Measurements from ENCODE around the gene GARIN3.
"Not testable (repeated sequence)": the region's sequence is repeated elsewhere in the genome, so short reads cannot be mapped to it uniquely, and the experiment has no call there.

The GARIN3 gene

DNA sequence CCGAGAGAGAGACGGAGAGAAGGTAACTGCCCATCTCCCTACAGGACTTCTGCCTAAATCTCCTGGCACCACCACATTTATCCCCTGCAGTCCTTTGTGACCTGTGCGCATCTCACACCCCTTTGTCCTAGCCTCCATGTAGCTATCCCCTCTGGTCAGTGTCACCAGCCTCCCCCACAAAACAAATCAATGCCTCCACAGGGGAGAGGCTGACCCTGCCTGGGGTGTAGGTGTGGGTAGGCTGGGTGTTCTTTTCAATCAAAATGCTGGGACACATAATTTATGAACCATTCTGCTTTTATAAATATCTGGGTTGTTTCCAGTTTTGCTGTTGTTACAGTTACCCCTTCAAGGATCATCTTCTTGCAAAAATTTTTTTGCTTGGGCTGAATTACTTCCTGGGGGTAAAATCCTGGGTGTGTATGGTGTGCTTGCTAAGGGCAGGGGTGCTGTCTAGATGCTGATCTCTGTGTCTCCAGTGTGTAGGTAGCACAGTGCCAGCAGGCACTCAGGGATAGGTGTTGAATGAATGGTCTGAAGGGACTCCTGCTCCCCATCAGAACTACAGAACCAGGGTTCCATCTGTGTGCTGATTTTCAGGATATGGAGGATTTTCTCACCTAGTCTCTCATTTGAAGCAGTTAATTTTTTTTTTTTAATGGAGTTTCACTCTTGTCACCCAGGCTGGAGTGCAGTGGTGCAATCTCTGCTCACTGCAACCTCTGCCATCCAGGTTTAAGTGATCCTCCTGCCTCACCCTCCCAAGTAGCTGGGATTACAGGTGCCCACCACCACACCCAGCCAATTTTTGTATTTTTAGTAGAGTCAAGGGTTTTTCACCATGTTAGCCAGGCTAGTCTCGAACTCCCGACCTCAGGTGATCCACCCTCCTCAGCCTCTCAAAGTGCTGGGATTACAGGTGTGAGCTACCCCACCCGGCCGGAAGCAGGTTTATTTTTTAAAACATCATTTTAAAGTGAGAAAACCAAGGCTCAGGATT, at the start of gene GARIN3:
Gene GARIN3 (minus strand): TSS at position 51 of the 1,000 bp plus-strand sequence. CDS start 96 bp downstream, outside the sequence.
- DNase-seq (ENCODE audit: low read depth in 2 of 2) = no peak

DNA sequence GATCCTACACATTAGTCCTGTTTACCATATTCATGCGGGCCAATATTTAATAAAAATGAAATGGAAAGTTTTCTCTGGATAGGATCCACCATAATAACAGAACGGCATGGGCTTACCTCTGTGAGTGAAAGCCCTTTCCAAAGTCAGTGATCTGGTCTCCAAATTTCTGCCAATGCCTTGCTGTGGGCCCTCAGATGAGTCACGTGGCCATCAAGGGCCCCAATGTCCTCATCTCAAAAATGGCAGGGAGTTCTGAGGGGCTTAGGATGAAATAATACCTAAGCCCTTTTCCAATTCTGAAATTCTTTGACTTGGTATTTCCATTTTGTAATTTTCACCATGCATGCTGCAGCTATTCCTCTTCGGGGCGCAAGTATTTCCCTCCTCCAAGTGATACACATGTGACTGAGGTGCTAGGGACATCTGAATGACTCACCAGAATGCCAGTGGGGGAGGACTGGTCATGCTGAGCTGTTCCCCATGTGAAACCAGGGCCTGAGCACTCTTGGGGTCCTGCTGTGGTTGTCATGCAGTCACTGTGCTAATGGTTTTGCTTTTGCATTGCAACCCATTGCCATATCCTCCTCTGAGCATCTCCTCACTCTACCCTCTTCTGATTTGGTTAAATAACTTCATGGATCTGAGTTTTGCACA, 49.6 kb upstream of the GARIN3 start:
- no peak for DNase-seq (ENCODE audit: low read depth in 2 of 2)

DNA sequence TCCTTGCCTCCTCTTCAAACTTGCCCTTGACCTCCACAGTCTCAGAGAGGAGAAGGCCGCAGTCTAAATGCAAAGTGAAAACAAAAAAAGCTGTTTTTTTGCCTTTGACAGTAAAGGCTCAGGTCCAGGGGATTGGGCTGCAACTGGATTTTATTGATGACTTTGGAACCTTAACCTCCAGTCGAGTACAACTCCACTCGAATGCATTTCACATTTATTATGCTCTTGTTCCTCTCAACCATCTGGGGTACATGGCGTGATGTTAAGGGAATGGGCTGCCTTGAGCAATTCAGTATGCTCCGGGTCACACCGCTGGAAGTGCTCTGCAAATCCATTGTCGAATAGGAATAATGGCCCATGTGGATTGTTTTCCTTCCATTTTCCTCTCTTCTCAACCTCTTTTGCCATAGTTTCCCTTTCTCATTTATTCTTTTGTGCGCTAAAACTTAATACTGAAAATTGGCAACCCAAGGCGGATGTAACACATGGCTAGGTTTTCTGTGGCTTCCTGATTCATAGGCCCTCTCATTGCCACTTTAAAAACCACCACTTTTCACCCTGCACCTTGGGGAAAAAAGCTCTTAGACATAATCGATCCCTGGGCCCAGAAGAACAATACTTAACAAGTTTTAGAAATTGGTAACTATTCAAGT, 48.9 kb upstream of the GARIN3 start:
- DNase-seq (ENCODE audit: low read depth in 2 of 2) = no peak

DNA sequence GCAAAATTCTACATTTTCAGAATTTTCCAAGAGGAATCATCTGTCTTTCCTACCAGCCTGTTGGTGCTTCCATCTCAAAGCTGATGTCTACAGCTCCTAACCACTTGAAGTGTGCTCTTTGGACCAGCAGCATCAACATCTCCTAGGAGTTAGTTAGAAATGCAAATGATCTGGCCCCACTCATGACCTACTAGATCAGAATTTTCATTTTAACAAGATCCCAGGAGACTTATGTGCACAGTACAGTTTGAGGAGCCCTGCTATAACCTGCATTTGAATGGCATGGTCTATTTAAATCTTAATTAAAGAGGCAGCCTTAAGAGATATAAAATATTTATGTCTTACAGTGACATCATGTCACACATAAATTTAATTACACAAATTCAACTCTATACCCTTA, 48.4 kb upstream of the GARIN3 start:
- DNase-seq (ENCODE audit: low read depth in 2 of 2) = no peak

DNA sequence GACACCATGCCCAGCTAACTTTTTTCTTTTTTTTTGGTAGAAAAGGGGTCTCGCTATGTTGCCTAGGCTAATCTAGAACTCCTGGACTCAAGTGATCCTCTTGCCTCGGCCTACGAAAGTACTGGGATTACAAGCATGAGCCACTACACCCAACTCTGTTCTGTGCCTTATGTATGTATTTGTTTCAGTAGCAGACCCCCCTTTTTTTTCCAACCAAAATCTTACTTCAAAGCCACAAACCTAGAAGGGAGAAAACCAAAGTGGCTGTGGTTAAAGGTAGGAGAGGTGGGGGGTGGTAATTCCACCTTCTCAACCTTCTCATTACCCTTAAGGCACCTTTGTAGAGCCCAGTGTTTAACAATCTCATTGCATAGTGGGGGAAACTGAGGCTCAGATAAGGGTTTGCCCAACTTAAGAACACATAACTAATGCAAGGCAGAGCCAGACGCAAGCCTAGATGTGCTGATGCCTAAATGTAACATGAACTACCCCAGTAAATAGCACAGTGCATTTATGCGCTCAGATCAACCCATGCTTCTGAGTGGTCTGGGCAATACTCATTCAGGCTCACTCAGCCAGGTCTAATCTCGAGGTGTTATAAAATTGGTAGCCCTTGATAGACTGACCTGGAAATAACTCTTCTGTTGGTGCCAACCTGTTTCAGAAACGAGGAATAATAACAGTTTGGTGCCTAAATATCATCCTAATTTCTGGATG, 47.6 kb upstream of the GARIN3 start:
- no peak for DNase-seq (ENCODE audit: low read depth in 2 of 2)

DNA sequence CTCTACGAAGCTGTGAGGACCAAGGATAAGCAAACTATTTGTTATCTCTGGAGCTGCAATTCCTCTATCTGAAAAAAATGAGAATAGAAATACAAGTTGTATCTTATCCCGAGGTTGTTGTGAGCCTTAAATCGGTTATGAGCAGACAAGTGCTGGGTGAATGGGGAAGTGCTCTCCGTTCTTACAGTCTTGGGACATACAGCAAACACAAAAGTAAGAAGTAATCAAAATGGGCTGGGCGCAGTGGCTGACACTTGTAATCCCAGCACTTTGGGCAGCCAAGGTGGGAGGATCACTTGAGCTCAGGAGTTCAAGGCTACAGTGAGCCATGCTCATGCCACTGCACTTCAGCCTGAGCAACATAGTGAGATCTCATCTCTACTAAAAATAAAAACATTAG, 46.2 kb upstream of the GARIN3 start:
- no peak for DNase-seq (ENCODE audit: low read depth in 2 of 2)

DNA sequence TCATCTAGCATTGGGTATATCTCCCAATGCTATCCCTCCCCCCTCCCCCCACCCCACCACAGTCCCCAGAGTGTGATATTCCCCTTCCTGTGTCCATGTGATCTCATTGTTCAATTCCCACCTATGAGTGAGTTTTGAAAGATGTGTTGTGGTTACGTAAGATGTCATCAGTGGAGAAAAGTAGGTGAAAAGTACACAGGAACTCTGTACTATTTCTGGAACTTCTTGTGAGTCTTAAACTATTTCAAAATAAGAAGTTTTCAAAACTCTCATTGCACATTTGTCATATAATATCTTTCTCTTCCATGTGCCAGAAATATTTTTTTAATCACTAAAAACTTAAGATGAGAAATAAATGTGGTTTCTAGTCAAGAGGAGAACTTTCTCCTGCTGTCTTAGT, 44.6 kb upstream of the GARIN3 start:
- not testable (repeated sequence) for DNase-seq (ENCODE audit: low read depth in 2 of 2)

DNA sequence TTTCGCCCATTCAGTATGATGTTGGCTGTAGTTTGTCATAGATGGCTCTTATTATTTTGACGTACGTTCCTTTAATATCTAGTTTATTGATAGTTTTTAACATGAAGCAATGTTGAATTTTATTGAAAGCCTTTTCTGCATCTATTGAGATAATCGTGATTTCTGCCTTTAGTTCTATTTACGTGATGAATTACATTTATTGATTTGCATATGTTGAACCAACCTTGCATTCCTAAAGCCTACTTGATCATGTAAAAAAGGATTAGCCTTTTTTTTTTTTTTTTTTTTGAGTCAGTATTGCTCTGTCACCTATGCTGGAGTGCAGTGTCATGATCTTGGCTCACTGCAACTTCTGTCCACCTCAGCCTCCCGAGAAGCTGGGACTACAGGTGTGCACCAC, 39.6 kb upstream of the GARIN3 start:
- no peak for DNase-seq (ENCODE audit: low read depth in 2 of 2)

DNA sequence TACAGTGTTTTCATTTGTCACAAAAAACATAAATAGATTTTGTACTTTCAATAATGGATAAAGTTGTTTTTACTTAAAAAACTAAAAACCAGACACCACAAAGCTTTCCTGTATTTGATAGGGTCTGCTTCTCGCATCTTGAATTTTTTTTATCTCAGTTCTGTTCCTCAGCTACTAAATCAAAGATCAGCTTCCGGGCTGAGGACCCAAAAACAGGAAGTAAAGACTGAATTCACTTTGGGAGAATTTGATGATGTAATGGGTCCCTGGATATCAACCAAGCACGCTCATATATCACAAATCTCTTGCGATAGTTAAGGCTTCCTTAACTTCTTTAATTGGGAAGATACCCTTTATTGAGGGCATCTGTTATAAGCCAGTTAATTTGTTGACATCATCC, 38.7 kb upstream of the GARIN3 start:
- DNase-seq (ENCODE audit: low read depth in 2 of 2) = no peak

DNA sequence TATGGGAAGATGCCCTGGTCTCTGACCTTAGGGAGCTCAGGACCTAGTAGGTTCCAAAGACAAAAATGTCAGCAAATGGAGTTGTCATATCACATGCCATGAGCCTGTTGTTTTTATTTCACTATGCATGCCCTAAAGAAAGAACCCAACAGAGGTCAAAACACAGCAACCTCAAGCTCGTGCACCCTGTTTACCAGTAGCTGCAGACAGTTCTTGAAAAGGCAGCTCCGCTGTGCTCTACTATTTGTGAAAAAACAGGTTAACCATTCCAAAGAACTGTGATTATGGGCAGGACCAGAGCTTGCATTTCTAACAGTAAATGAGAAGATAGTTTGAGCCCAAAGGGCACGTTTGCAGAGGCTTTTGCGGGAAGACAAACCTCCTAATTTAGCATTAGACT, 37.4 kb upstream of the GARIN3 start:
- DNase-seq (ENCODE audit: low read depth in 2 of 2) = no peak

DNA sequence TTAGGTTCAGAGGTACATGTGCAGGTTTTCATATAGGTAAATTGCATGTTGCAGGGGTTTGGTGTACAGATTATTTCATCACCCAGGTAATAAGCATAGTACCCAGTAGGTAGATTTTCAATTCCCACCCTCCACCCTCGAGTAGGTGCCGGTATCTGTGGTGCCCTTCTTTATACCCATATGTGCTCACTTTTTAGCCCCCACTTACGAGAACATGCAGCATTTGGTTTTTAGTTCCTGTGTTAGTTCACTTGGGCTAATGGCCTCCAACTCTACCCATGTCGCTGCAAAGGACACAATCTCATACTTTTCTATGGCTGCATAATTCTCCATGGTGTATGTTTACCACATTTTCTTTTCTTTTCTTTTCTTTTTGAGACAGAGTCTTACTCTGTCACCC, 35.8 kb upstream of the GARIN3 start:
- DNase-seq (ENCODE audit: low read depth in 2 of 2) = no peak

DNA sequence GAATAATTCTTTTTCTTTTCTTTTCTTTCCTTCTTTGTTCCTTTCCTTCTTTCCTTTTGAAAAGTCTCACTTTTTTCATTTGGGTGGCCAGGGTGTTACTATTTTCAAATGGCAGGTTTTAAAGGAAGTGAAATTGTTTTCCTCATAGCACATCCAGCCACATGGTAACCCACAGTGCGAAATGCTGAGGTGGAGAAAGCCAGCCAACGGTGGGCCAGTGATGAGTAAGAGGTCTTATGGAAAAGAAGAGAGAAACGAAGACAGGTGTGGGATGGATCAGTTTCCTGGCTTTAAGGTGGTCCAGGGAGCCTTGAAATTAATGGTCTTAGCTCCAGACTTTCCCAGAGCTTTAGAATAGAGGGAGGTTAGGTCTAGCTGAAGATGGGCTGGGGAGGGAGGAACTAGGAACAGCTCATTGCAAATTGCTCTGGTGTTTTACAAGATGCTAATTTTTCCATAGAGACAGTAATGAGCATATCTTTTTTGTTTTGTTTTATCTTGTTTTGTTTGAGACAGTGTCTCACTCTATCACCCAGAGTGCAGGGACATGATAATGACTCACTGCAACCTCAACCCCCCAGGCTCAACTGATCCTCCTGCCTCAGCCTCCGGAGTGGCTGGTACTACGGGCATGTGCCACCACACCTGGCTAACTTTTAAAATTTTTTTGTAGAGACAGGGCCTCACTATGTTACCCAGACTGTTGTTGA, 32.4 kb upstream of the GARIN3 start:
- no peak for DNase-seq (ENCODE audit: low read depth in 2 of 2)

DNA sequence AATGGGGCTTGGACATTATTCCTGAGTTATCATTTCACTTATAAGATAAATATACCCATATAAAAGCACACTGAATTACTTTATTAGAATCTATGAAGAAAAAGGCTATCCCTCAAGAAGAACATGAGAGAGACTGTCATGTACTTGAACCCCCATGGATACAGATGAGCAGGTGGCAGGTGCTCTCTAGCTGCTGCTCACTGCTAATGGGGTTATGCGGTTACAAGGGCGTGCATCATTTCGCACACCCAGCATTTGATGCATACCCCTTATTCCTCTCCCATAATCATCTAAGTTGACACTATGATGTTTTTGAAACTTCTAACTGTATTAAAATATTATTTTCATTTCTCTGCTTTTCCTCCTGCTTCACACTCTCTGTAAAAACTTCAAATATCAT, 31.0 kb upstream of the GARIN3 start:
- no peak for DNase-seq (ENCODE audit: low read depth in 2 of 2)

DNA sequence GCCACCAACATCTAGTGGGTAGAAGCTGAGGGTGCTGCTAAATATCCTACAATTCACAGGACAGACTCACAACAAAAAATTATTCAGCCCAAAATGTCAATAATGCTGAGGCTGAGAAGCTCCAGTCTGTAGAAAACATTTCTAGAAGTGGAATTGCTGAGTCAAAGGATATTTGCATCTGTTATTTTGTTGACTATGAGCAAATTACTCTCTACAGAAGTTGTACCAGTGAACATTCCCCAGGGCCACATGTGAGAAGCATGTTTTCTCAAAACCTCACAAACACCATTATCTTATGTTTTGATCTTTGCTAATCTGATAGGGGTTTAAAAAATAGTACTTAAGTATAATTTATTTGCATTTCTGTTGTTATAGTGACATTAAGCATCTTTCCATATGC, 30.0 kb upstream of the GARIN3 start:
- no peak for DNase-seq (ENCODE audit: low read depth in 2 of 2)

DNA sequence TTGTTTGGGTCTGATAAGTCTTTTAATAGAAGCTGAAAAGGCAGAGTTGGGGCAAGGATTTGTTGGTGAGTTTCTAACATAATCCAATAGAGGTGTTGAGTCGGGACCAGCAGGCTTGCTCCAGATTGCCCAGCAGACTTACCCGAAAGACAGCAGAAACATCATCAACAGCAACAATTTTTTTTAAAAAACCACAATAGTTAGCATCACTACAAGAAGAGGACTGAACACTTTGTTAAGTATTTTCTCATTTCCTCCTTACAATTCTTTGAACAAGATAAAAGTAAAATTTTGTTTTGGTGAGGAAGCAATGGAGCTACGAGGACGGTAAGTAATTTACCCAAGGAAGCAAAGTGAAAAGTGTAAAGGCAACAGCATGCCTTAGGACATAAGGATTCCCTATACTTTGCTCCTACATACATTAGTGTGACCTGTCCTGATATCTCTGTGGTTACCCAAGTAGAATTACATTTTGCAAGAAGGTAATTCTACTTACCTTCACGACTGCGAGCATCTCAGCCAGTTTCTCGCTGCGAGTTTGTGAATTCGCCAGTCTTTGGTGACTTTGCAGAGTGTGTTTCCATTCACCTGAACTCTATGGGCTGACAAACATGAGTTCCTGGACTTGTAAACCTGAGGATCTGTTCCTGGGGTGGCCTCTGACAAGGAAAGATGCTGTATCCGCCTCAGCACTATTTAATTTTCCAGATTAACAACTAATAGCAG, 27.8 kb upstream of the GARIN3 start:
- no peak for DNase-seq (ENCODE audit: low read depth in 2 of 2)

DNA sequence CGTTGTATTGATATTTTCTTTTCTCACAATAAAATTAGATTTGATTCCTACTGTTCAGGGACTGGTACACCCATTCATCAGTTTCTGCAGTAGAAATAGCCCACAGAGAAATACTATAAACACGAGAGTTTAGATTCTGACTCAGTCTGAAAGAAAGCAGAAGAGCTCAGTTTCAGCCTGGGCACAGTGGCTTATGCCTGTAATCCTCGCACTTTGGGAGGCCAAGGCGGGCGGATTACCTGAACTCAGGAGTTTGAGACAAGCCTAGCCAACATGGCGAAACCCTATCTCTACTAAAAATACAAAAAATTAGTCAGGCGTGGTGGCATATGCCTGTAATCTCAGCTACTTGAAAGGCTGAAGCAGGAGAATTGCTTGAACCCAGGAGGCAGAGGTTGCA, 23.2 kb upstream of the GARIN3 start:
- no peak for DNase-seq (ENCODE audit: low read depth in 2 of 2)

DNA sequence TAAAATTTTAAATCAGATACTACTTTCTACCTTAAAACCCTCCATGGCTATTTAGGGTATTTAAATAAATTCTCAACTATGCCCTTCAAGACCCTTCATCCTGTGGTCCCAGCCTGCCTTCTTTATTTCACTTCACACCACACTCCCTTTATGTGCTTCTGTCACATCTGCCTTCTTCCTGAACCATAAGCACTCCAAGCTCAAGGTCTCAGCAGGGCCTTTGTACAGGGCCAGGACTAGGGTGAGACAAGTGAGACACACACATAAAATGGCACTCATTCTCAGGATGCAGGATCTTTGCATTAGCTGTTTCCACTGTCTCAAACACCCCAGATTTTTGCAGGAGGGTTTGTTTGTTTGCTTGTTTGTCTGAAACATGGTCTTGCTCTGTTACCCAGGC, 22.2 kb upstream of the GARIN3 start:
- DNase-seq (ENCODE audit: low read depth in 2 of 2) = no peak

DNA sequence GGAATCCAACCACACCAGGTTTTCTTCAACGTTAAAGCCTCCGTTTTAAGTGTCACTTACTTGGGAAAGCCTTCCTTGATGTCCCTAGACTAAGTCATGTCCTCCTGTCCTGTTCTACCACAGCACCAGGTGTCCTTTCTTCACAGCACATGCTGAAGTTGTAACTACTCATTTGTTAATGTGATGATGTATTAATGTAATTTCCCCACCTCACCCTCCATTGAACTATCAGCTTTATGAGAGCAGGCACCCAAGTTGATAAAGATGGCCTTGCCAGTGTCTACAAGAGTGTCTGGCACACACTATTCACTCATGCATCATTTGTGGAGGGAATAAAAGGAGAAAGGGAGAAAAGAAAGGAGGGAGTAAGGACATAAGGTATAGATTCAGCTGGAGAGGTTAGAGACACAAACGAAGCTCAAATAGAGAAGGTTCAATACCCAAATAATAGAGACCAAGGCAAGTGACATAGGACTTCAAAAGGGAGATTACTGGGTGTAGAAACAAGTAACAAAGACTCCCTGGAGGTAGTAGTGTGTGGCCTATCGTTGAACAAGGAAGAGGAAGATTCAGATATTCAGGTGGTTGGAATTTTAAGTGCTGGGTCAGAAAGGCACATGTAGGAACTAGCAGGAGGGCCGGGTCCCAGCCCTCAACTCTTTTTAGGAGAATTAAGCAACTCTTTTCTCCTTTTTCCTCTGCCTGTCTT, 21.1 kb upstream of the GARIN3 start:
- DNase-seq (ENCODE audit: low read depth in 2 of 2) = no peak

DNA sequence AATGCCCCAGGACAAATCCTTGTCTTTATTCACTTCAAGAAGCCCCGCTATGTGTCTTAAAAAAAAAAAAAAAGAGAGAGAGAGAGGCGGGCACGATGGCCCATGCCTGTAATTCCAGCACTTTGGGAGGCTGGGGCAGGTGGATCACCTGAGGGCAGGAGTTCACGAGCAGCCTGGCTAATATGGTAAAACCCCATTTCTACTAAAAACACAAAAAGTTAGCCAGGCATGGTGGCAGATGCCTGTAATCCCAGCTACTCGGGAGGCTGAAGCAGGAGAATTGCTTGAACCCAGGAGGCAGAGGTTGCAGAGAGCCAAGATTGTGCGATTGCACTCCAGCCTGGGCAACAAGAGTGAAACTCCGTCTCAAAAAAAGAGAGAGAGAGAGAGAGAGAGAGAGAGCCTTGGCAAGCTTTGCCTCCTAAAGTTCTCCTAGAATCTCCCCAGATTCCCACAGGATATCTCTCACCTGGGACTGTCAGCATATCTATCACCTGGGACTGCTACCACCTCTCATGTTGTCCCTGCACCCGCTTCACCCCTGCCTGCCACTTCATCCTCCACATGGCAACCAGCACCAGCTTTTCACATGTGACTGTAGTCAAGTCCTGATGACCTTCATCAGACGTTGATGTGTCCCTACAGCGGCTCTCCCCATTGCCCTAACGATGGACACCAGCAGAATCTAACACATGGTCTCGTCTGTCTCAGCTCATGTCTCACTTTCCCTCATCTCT, 20.4 kb upstream of the GARIN3 start:
- no peak for DNase-seq (ENCODE audit: low read depth in 2 of 2)
